PC-3 (cell line): ENCODE data around the gene IGFBP2. TPM values are rescaled to one million over a fixed set of nuclear protein-coding genes. Genes with fewer than 3 reads are reported as not detected.

ENCODE experiments used
- ATAC-seq: fragments of 200-7000 bp; cut with Tn5 transposase; 2 replicates; pipeline ENCODE4 v1.9.1; 2020; ENCODE audit warnings: mild to moderate bottlenecking, moderate library complexity
- BruUV-seq: library from RNA; stranded (reverse); fragments of 400-500 nt; replicated peaks from 2 replicates; lab custom pipeline; 2021; lab: Mats Ljungman, UMichigan
- CTCF ChIA-PET: fragments of 300-600 bp; sonication (Branson Sonifier 250); formaldehyde crosslinking; loops from one replicate; lab custom pipeline; 2022; ENCODE audit warnings: antibody characterized with exemption; lab: Charles Lee
- POLR2A ChIA-PET: fragments of 300-600 bp; sonication (Branson Sonifier 250); formaldehyde crosslinking; loops from one replicate; lab custom pipeline; 2022; ENCODE audit warnings: antibody characterized with exemption; ENCODE audit not compliant: unreplicated experiment; lab: Charles Lee
- DNase-seq: peaks from one replicate; pipeline ENCODE4 v3.0.0-alpha.2; 2015
- H2AFZ ChIP-seq: fragments of 300-600 bp; sonication (generic); 2 replicates; pipeline ENCODE4 v1.6.0; 2016; ENCODE audit warnings: antibody characterized with exemption, low read length
- H3F3A ChIP-seq: fragments of 300-600 bp; sonication (generic); one replicate; pipeline ENCODE4 v1.6.0; 2017; ENCODE audit warnings: antibody characterized with exemption, low read length, control low read depth, mild to moderate bottlenecking; ENCODE audit not compliant: unreplicated experiment
- H3K27ac ChIP-seq: fragments of 300-600 bp; sonication (generic); 2 replicates; pipeline ENCODE4 v1.5.1; 2016; ENCODE audit warnings: mild to moderate bottlenecking, low read length
- H3K27me3 ChIP-seq: fragments of 300-600 bp; sonication (generic); 2 replicates; pipeline ENCODE4 v1.6.1; 2016; ENCODE audit warnings: low read length, mixed read lengths
- H3K36me3 ChIP-seq: fragments of 300-600 bp; sonication (generic); 2 replicates; pipeline ENCODE4 v1.6.1; 2016; ENCODE audit warnings: low read depth, mixed run types, low read length, mixed read lengths
- H3K4me1 ChIP-seq: fragments of 300-600 bp; sonication (generic); 2 replicates; pipeline ENCODE4 v1.5.1; 2016; ENCODE audit warnings: low read length; ENCODE audit not compliant: insufficient read depth
- H3K4me2 ChIP-seq: fragments of 300-600 bp; sonication (generic); 2 replicates; pipeline ENCODE4 v1.6.0; 2016; ENCODE audit warnings: low read length
- H3K4me3 ChIP-seq: fragments of 300-600 bp; sonication (generic); 2 replicates; pipeline ENCODE4 v1.5.1; 2016; ENCODE audit warnings: mild to moderate bottlenecking, low read length, mixed read lengths
- H3K79me2 ChIP-seq: fragments of 300-600 bp; sonication (generic); 2 replicates; pipeline ENCODE4 v1.6.1; 2017; ENCODE audit warnings: low read length, mixed read lengths
- H3K9ac ChIP-seq: fragments of 300-600 bp; sonication (generic); 2 replicates; pipeline ENCODE4 v1.6.0; 2016; ENCODE audit warnings: mild to moderate bottlenecking, low read length
- H3K9me2 ChIP-seq: fragments of 300-600 bp; sonication (generic); replicated peaks from 2 replicates; pipeline ENCODE4 v1.6.1; 2016; ENCODE audit warnings: mixed run types, low read length, mixed read lengths
- H3K9me3 ChIP-seq: fragments of 300-600 bp; sonication (generic); 2 replicates; pipeline ENCODE4 v1.6.1; 2016; ENCODE audit warnings: low read length, mixed read lengths
- H4K20me1 ChIP-seq: fragments of 300-600 bp; sonication (generic); 2 replicates; pipeline ENCODE4 v1.6.1; 2016; ENCODE audit warnings: low read length, mixed read lengths
- CTCF ChIP-seq: fragments of 300-600 bp; sonication (generic); conservative IDR thresholded peaks from 2 replicates; pipeline ENCODE4 v1.5.1; 2017; ENCODE audit warnings: antibody characterized with exemption, low read depth, mild to moderate bottlenecking, low read length
- EZH2 ChIP-seq: fragments of 300-600 bp; sonication (generic); IDR thresholded peaks from one replicate; pipeline ENCODE4 v1.6.1; 2017; ENCODE audit warnings: antibody characterized with exemption, mild to moderate bottlenecking, low read length; ENCODE audit not compliant: unreplicated experiment
- EZH2phosphoT487 ChIP-seq: fragments of 300-600 bp; sonication (generic); IDR thresholded peaks from 2 replicates; pipeline ENCODE4 v1.6.1; 2018; ENCODE audit warnings: mild to moderate bottlenecking, antibody characterized with exemption, low read length, borderline replicate concordance
- intact Hi-C: fragments of 100-400 bp; cut with micrococcal nuclease; formaldehyde crosslinking; loops from 2 replicates; pipeline ENCODE4 v1.9.0; 2023
- total RNA-seq: library from RNA; depleted of rRNA; stranded (reverse); fragments of >200 nt; gene quantifications from 2 replicates; pipeline ENCODE4 v1.2.3, GENCODE V29; 2014

Gene IGFBP2
- total RNA-seq, 1 experiment from 2014 or later: 174 TPM

GRCh38 chr2:216620786-216621185 lies 12.4 kb upstream of the IGFBP2 start:
- H3K4me2 ChIP-seq: no peak overlapping the region
- no TSS peak for BruUV-seq
- no peaks in the 10 kb centered on the region for H3K9me3 ChIP-seq
- no peak overlapping the region for H2AFZ ChIP-seq
- H3K9ac ChIP-seq: no peak overlapping the region
- TF ChIP-seq CTCF (no peak), EZH2phosphoT487 (no peak), EZH2 (no peak)
- ATAC-seq (no peak), DNase-seq (no peak)
- no peak overlapping the region for H3K4me3 ChIP-seq
- intact Hi-C loops: no loop called here
- H3K27me3 ChIP-seq: no peaks in the 10 kb centered on the region
- no peaks in the 10 kb centered on the region for H3K79me2 ChIP-seq
- POLR2A ChIA-PET: no interaction called here
- H3K4me1 ChIP-seq: peaks cover 13% of the 10 kb centered on the region
- no peak overlapping the region for H3K27ac ChIP-seq
- CTCF ChIA-PET: no interaction called here
- no peaks in the 10 kb centered on the region for H3F3A ChIP-seq
- H3K9me2 ChIP-seq: no peaks in the 10 kb centered on the region
- no peaks in the 10 kb centered on the region for H4K20me1 ChIP-seq
- H3K36me3 ChIP-seq: no peaks in the 10 kb centered on the region

DNA sequence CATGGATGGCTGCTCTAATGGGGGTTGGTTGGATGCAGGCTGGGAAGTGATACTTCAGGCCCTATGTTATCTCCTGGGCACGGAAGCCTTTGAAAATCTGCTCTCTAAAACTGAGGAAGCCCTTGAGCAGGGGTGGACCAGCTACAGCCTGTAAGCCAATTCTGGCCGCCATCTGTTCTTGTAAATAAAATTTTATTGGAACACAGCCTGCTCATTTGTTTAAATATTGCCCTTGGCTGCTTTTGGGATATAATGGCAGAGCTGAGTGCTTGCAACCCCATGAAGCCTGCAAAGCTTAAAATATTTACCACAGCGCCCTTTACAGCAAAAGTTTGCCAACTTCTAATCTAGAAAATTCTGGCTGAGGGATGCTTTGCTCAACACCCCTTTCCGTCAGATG lies 11.9 kb upstream of the IGFBP2 start:
- Histone ChIP-seq H3K4me1 (peaks cover 18% of the 10 kb centered on the region), H3K9me2 (no peaks in the 10 kb centered on the region), H3K36me3 (no peaks in the 10 kb centered on the region), H3K27me3 (no peaks in the 10 kb centered on the region), H3K27ac (no peak overlapping the region), H3F3A (no peaks in the 10 kb centered on the region), H3K79me2 (no peaks in the 10 kb centered on the region), H3K9me3 (no peaks in the 10 kb centered on the region), H2AFZ (no peak overlapping the region), H4K20me1 (no peaks in the 10 kb centered on the region), H3K9ac (no peak overlapping the region), H3K4me2 (no peak overlapping the region), H3K4me3 (no peak overlapping the region)
- BruUV-seq: no TSS peak
- ChIA-PET POLR2A (no interaction called here), CTCF (no interaction called here)
- TF ChIP-seq EZH2 (no peak), CTCF (no peak), EZH2phosphoT487 (no peak)
- intact Hi-C loops: no loop called here
- ATAC-seq (no peak), DNase-seq (no peak)

DNA sequence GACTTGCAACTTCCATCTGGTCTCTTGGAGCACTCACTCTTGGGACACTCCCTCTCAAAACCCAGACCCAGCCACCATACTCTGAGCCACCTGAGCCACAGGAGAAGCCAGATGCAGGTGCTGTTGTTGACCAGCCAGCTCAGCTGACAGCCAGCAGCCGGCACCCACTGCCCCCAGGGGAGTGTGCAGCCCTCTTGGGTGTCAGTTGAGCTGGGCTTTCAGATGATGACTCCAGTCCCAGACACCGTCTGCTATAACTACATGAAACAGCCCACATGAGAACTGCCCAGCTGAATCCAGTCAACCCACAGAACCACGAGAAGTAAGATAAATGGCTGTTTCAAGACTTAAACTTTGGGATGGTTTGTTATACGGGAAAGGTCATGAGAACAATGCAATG lies 10.7 kb upstream of the IGFBP2 start:
- ATAC-seq (no peak), DNase-seq (no peak)
- Histone ChIP-seq H3K4me3 (no peak overlapping the region), H3K79me2 (no peaks in the 10 kb centered on the region), H3K27ac (no peak overlapping the region), H3K9me2 (no peaks in the 10 kb centered on the region), H3K4me2 (no peak overlapping the region), H3K4me1 (peaks cover 27% of the 10 kb centered on the region), H3K27me3 (no peaks in the 10 kb centered on the region), H3K9ac (no peak overlapping the region), H3K9me3 (no peaks in the 10 kb centered on the region), H2AFZ (no peak overlapping the region), H3K36me3 (no peaks in the 10 kb centered on the region), H3F3A (no peaks in the 10 kb centered on the region), H4K20me1 (no peaks in the 10 kb centered on the region)
- no TSS peak for BruUV-seq
- POLR2A ChIA-PET: no interaction called here
- TF ChIP-seq CTCF: no peak
- no peak for TF ChIP-seq EZH2phosphoT487
- no peak for TF ChIP-seq EZH2
- intact Hi-C loops: no loop called here
- CTCF ChIA-PET: no interaction called here
